KMS-11 (cell line): Measurements from ENCODE around the gene ANP32A.

Experiments used
- H2AFZ ChIP-seq: fragments of 200-600 bp; sonication (generic); 2 replicates; pipeline ENCODE4 v1.6.1; 2016; ENCODE audit warnings: antibody characterized with exemption, mixed run types, low read depth
- H3K27ac ChIP-seq: fragments of 200-600 bp; sonication (generic); 2 replicates; pipeline ENCODE4 v1.6.1; 2016; ENCODE audit warnings: mild to moderate bottlenecking, mixed run types
- H3K27me3 ChIP-seq: fragments of 200-600 bp; sonication (generic); 2 replicates; pipeline ENCODE4 v1.6.1; 2017; ENCODE audit warnings: mild to moderate bottlenecking, low read depth, mixed run types, moderate library complexity; ENCODE audit not compliant: insufficient read depth
- H3K36me3 ChIP-seq: fragments of 200-600 bp; sonication (generic); 2 replicates; pipeline ENCODE4 v1.6.1; 2017; ENCODE audit warnings: mild to moderate bottlenecking, mixed run types; ENCODE audit not compliant: insufficient read depth
- H3K4me1 ChIP-seq: fragments of 200-600 bp; sonication (generic); 2 replicates; pipeline ENCODE4 v1.6.1; 2016; ENCODE audit warnings: mild to moderate bottlenecking, low read depth, mixed run types; ENCODE audit not compliant: poor library complexity, severe bottlenecking
- H3K4me2 ChIP-seq: fragments of 200-600 bp; sonication (generic); 2 replicates; pipeline ENCODE4 v1.7.0; 2016; ENCODE audit warnings: mild to moderate bottlenecking, mixed run types
- H3K4me3 ChIP-seq: fragments of 200-600 bp; sonication (generic); IDR thresholded peaks from 2 replicates; pipeline ENCODE4 v1.6.1; 2017; ENCODE audit warnings: low read depth, low read length, mixed read lengths; ENCODE audit not compliant: insufficient read depth
- H3K79me2 ChIP-seq: fragments of 200-600 bp; sonication (generic); 2 replicates; pipeline ENCODE4 v1.6.1; 2016; ENCODE audit warnings: low read depth, mixed run types; ENCODE audit not compliant: insufficient read depth
- H3K9ac ChIP-seq: fragments of 200-600 bp; sonication (generic); 2 replicates; pipeline ENCODE4 v1.6.1; 2016; ENCODE audit warnings: mild to moderate bottlenecking, mixed run types
- H4K20me1 ChIP-seq: fragments of 200-600 bp; sonication (generic); 2 replicates; pipeline ENCODE4 v1.6.1; 2016; ENCODE audit warnings: mild to moderate bottlenecking, mixed run types; ENCODE audit not compliant: insufficient read depth
- TF ChIP-seq, protein P1 (sequence below): fragments of 200-600 bp; sonication (generic); conservative IDR thresholded peaks from 2 replicates; pipeline ENCODE4 v1.6.1; 2017; ENCODE audit warnings: low read depth, mild to moderate bottlenecking, antibody characterized with exemption, low read length, moderate library complexity, mixed read lengths

ANP32A gene

DNA sequence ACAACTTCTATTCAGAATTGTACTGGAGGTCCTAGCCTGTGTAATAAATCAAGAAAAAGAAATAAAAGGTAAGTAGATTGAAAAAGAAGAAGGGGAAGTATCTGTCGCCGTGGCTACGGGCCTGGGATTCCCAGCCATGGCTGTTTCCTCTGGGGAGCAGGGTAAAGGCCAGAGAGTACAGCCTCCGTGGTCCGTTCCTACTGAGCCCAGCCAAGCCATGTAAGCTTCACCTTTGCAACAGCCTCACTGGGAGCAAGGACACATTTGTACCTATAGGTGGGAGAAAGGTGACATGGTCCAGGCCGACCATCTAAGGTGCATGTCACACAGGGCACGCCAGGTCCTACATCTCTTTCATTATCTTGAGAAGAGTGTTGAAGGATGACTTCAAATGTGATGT lies 71.3 kb downstream of the ANP32A start:
- no peak overlapping the region for H3K4me3 ChIP-seq
- H3K79me2 ChIP-seq: no peaks in the 10 kb centered on the region
- H3K27me3 ChIP-seq: no peaks in the 10 kb centered on the region
- no peak overlapping the region for H3K9ac ChIP-seq
- no peak overlapping the region for H2AFZ ChIP-seq
- H3K4me1 ChIP-seq: no peaks in the 10 kb centered on the region
- H4K20me1 ChIP-seq: no peaks in the 10 kb centered on the region
- H3K27ac ChIP-seq: no peak overlapping the region
- TF ChIP-seq, protein P1, sequence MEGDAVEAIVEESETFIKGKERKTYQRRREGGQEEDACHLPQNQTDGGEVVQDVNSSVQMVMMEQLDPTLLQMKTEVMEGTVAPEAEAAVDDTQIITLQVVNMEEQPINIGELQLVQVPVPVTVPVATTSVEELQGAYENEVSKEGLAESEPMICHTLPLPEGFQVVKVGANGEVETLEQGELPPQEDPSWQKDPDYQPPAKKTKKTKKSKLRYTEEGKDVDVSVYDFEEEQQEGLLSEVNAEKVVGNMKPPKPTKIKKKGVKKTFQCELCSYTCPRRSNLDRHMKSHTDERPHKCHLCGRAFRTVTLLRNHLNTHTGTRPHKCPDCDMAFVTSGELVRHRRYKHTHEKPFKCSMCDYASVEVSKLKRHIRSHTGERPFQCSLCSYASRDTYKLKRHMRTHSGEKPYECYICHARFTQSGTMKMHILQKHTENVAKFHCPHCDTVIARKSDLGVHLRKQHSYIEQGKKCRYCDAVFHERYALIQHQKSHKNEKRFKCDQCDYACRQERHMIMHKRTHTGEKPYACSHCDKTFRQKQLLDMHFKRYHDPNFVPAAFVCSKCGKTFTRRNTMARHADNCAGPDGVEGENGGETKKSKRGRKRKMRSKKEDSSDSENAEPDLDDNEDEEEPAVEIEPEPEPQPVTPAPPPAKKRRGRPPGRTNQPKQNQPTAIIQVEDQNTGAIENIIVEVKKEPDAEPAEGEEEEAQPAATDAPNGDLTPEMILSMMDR: no peak
- H3K4me2 ChIP-seq: no peak overlapping the region
- no peaks in the 10 kb centered on the region for H3K36me3 ChIP-seq

DNA sequence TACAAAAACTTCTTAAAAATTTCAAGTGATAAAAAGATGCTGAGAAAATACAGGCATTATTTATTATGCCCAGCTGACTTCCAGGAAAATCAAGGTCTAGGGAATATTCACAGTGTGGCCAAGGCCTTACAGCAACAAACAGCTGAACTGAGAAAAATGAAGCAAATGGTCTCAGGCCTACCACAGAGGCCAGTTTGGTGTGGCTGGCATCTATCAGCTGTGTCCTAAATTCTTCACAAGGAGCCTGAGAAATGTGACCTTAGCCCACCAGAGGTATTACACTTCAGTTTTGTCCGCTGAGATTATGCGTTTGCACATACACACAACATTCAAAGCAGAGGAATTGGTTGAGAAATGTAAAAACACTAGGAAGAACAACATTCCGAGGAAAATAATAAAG lies 77.4 kb downstream of the ANP32A start:
- Histone ChIP-seq H4K20me1 (no peaks in the 10 kb centered on the region), H3K4me2 (no peak overlapping the region), H3K27ac (no peak overlapping the region), H3K9ac (no peak overlapping the region), H3K79me2 (no peaks in the 10 kb centered on the region), H3K4me3 (no peak overlapping the region), H3K27me3 (no peaks in the 10 kb centered on the region), H3K36me3 (no peaks in the 10 kb centered on the region), H3K4me1 (no peaks in the 10 kb centered on the region), H2AFZ (no peak overlapping the region)
- TF ChIP-seq, protein P1: no peak

DNA sequence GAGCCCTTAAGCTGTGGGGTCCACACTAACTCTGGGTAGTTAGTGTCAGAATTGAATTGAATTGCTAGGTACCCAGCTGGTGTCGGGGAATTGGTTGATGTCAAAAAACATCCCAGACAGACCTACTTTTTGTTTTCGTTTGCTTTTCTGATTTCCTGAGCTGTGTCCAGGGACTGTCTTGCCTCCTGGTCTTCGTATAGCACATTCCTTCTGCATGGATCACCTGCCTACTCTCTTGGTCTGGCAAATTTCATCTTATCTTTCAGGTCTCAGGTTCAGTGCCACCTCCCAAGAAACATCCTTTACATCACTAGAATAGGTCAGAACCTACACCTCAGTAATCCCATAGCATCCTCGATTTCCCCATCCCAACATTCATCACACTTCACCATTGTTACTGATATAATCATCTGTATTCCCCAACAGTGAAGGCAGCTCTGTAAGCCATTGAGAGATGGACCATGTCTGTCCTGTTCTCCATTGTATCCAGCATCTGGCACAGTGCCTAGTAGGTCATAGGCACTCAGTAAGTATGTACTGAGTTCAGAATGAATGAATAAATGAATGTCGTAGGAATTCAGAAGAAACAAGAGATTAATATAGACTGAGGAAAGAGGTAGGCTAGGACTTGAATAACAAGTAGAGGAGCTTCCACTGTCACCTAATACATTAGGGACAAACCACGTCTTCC lies 81.2 kb downstream of the ANP32A start:
- TF ChIP-seq, protein P1: no peak
- Histone ChIP-seq H3K9ac (no peak overlapping the region), H3K4me3 (no peak overlapping the region), H3K4me2 (no peak overlapping the region), H3K27ac (no peak overlapping the region), H2AFZ (no peak overlapping the region), H3K36me3 (no peaks in the 10 kb centered on the region), H3K27me3 (no peaks in the 10 kb centered on the region), H3K4me1 (no peaks in the 10 kb centered on the region), H3K79me2 (no peaks in the 10 kb centered on the region), H4K20me1 (no peaks in the 10 kb centered on the region)

DNA sequence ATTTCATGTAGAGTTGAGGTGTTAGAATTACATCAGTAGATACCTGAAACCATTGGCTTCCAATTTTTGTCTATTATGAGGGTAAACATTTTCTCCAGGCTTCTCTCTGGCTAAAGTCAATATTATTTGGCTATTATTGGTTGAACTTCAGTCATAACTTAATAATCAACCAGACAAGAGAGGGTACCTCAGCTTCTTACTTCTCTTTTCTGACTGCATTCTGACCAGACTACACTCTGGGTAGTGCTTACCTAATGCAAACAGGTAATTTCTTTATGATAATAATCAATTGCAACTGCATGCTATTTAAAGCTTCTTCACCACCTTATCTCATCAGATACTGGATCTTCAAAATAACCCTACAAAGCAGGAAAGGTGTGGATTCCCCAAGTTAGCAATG lies 85.1 kb downstream of the ANP32A start:
- Histone ChIP-seq H3K9ac (no peak overlapping the region), H3K4me2 (no peak overlapping the region), H3K79me2 (no peaks in the 10 kb centered on the region), H3K4me3 (no peak overlapping the region), H3K27ac (no peak overlapping the region), H3K4me1 (no peaks in the 10 kb centered on the region), H3K36me3 (no peaks in the 10 kb centered on the region), H2AFZ (no peak overlapping the region), H3K27me3 (no peaks in the 10 kb centered on the region), H4K20me1 (no peaks in the 10 kb centered on the region)
- TF ChIP-seq, protein P1: no peak
